K562 treated with DMSO at 1 percent for 48 hours (cell line): ENCODE data around the gene CMYA5. TPM values are rescaled to one million over a fixed set of nuclear protein-coding genes. Genes with fewer than 3 reads are reported as not detected.

ENCODE experiments used
- total RNA-seq: library from RNA; unstranded; fragments of 300-600 nt; gene quantifications from 2 replicates; pipeline ENCODE4 v1.2.3, GENCODE V29; 2022; ENCODE audit warnings: low replicate concordance; ENCODE audit errors: extremely low read depth

Gene CMYA5
- not detected in 2 replicates for total RNA-seq

DNA sequence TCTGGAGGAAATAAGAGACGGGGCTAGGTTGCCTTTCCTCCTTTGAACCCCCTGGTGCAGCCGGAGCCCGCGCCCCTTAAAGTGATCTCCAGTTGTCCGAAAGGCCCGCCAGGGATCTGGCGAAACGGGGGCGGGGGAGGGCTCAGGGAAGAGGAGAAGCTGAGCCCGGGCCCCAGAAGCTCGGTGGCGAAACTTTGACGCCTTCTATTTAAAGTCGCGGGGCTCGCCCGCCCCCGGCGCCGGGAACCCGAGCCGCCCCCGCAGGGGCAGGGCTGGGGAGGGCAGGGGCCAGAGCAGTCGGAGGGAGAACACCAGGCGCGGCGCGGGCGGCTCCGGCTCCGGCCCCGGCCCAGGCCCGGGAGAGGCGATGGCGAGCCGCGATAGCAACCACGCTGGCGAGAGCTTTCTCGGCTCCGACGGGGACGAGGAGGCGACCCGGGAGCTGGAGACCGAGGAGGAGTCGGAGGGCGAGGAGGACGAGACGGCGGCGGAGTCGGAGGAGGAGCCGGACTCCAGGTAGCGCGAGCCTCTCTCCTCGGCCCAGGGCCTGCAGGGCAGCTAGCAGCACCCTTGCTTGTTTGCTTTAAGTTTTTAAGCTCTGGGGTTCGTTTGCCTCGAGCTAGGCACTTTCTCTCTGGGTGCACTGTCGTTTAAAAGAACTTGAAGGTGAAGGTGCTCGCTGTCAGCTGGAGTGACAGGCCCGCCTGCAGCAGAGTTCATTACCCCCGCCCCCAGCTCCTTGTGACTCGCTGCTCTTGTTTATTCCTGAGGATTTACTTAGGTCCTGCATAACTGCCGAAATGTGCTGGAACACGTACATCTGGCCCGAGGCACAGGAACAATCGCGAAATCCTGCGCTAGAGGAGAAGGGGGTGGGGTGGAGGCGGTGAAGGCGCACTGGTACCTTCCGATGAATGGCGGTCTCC lies at the start of gene CMYA5:
CMYA5 (plus strand) TSS at position 296 of the 926 bp plus-strand sequence; CDS start at position 368, 72 bp downstream.

Other genes starting within 250 kb of the CMYA5 start
- gene HOMER1, start 175.7 kb upstream of the CMYA5 start, total RNA-seq: not detected in 2 replicates
- gene TENT2, start 77.4 kb upstream of the CMYA5 start, total RNA-seq: not detected in 2 replicates